Measurements from ENCODE around the gene PGLYRP2. TPM values are rescaled to one million over a fixed set of nuclear protein-coding genes. Genes with fewer than 3 reads are reported as not detected.
A peak's percentile ranks its signal among the peaks of the same experiment; 100 is the strongest.

The PGLYRP2 gene
- total RNA-seq, 2 experiments from 2014 or later = not detected

DNA sequence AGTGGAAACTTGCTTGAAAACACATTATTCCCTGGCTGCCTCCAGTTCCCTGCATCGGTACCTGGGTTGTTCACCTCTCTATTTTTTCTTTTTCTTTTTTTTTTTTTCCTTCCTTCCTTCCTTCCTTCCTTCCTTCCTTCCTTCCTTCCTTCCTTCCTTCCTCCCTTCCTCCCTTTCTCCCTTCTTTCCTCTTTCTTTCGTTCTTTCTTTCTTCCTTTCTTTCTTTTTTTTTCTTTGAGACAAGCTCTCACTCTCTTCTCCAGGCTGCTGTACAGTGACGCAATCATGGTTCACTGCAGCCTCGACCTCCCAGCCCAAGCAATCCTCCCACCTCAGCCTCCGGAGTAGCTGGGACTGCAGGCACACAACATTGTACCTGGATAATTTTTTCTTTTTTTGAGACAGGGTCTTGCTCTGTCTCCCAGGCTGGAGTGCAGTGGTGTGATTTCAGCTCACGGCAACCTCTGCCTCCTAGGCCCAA, 11.5 kb downstream of the PGLYRP2 start:
- Histone ChIP-seq H3K27me3 (ENCODE audit: control insufficient read depth in 1 of 2, insufficient read depth in 2 of 2, low read length in 2 of 2) (no peaks in the 10 kb centered on the region), H3K4me1 (ENCODE audit: insufficient read depth, low read length) (peaks cover 65% of the 10 kb centered on the region), H3K4me3 (ENCODE audit: low read length) (no peak overlapping the region), H3K9me3 (ENCODE audit: control insufficient read depth in 1 of 2, insufficient read depth in 1 of 2, low read length in 2 of 2) (no peaks in the 10 kb centered on the region), H3K27ac (ENCODE audit: low read depth in 1 of 2, low read length in 2 of 2) (peak overlapping the region in 1 of 2 donors; percentile 31), H3K36me3 (ENCODE audit: insufficient read depth, low read length) (no peaks in the 10 kb centered on the region)
- Mint-ChIP-seq H3K27ac (peak overlapping the region; percentile 90), H3K27me3 (no peaks in the 10 kb centered on the region), H3K9me3 (no peaks in the 10 kb centered on the region), H3K36me3 (ENCODE audit: low read depth) (peaks cover 17% of the 10 kb centered on the region), H3K4me3 (peak overlapping the region; percentile 74), H3K4me1 (ENCODE audit: low read depth) (peaks cover 61% of the 10 kb centered on the region)
- CTCF ChIA-PET = interaction anchor here (1.7 to 4.9 kb wide), 2 partner anchors 49 to 88 kb away, joined by 12 to 31 read pairs; partner anchors contain the start of gene AKAP8L
- DNase-seq (no peak), ATAC-seq (ENCODE audit: poor library complexity) (no peak)
- intact Hi-C loops (cut with DNase I, micrococcal nuclease) = loop anchor here (2.0 to 10.0 kb wide), 4 partner anchors 17 to 90 kb away; partner anchors contain the start of gene AKAP8L (in 1 of the 2)
- TF ChIP-seq, protein P1, sequence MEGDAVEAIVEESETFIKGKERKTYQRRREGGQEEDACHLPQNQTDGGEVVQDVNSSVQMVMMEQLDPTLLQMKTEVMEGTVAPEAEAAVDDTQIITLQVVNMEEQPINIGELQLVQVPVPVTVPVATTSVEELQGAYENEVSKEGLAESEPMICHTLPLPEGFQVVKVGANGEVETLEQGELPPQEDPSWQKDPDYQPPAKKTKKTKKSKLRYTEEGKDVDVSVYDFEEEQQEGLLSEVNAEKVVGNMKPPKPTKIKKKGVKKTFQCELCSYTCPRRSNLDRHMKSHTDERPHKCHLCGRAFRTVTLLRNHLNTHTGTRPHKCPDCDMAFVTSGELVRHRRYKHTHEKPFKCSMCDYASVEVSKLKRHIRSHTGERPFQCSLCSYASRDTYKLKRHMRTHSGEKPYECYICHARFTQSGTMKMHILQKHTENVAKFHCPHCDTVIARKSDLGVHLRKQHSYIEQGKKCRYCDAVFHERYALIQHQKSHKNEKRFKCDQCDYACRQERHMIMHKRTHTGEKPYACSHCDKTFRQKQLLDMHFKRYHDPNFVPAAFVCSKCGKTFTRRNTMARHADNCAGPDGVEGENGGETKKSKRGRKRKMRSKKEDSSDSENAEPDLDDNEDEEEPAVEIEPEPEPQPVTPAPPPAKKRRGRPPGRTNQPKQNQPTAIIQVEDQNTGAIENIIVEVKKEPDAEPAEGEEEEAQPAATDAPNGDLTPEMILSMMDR (IDR thresholded peaks at IDR 0.05) = no peak
- POLR2A ChIA-PET = interaction anchor here (1.4 to 8.1 kb wide), 8 partner anchors 10 to 88 kb away, joined by 4 to 76 read pairs (median 10); partner anchors contain the start of genes AKAP8, AKAP8L and PGLYRP2

- Mint-ChIP-seq H3K27me3 (no peaks in the 10 kb centered on the region), H3K4me1 (ENCODE audit: low read depth) (peaks cover 58% of the 10 kb centered on the region), H3K27ac (peak overlapping the region; percentile 90), H3K36me3 (ENCODE audit: low read depth) (peaks cover 22% of the 10 kb centered on the region), H3K4me3 (peak overlapping the region; percentile 74), H3K9me3 (no peaks in the 10 kb centered on the region)
- Histone ChIP-seq H3K4me3 (ENCODE audit: low read length) (no peak overlapping the region), H3K27ac (ENCODE audit: low read depth in 1 of 2, low read length in 2 of 2) (peak overlapping the region; percentile 31 to 64), H3K9me3 (ENCODE audit: control insufficient read depth in 1 of 2, insufficient read depth in 1 of 2, low read length in 2 of 2) (no peaks in the 10 kb centered on the region), H3K4me1 (ENCODE audit: insufficient read depth, low read length) (peaks cover 72% of the 10 kb centered on the region), H3K36me3 (ENCODE audit: insufficient read depth, low read length) (no peaks in the 10 kb centered on the region), H3K27me3 (ENCODE audit: control insufficient read depth in 1 of 2, insufficient read depth in 2 of 2, low read length in 2 of 2) (no peaks in the 10 kb centered on the region)
- DNase-seq (peak in 13 of 14 experiments; percentile 31 to 87 (median 59)), ATAC-seq (ENCODE audit: poor library complexity) (peak; percentile 43)
- TF ChIP-seq, protein P1 (IDR thresholded peaks at IDR 0.05) = no peak
- CTCF ChIA-PET = interaction anchor here (0.6 to 4.9 kb wide), 4 partner anchors 33 to 89 kb away, joined by 4 to 31 read pairs (median 8); partner anchors contain the start of gene AKAP8L
- POLR2A ChIA-PET = interaction anchor here (1.2 to 8.1 kb wide), 10 partner anchors 11 to 88 kb away, joined by 3 to 76 read pairs (median 8); partner anchors contain the start of genes AKAP8, AKAP8L, PGLYRP2 and WIZ
- intact Hi-C loops (cut with DNase I, micrococcal nuclease) = loop anchor here (2.0 to 10.0 kb wide), 4 partner anchors 16 to 90 kb away; partner anchors contain the start of gene AKAP8L (in 1 of the 2)
These were observed 12.2 kb downstream of the PGLYRP2 start for GRCh38 chr19:15466851-15467733.

Measured in CD4-positive, alpha-beta T cell (primary cell).